ENCODE measurements around the gene FHOD1.

The FHOD1 gene

GRCh38 chr16:67190448-67191399 is 56.6 kb downstream of the FHOD1 start:
- no peak for TF ChIP-seq CTCF (IDR thresholded peaks at IDR 0.05; ENCODE audit: insufficient read depth, low read depth, low read length, missing control alignments)
- DNase-seq (ENCODE audit: low read depth): no peak
- no peak overlapping the region for H3K4me3 ChIP-seq (ENCODE audit: low read length)

DNA sequence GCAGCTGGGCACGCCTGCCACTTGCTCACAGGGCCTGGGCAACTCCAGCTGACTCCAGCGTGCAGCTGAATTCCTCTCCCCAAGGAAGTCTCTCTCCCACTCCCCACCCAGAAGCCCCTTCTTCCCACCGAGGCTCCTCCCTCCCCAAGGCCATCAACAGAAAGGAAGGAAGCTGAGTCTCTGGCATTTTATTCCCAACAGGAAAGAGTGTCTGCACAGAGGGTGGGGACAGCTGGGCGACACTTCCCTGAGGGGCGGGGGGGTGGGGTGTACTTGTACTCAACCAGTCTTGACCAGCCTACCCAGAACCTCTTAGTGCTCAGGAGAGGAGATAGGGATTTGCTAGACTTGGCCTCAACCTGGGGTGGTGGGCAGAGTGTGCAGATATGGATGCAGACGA is 57.2 kb downstream of the FHOD1 start, which contains the start of gene EXOC3L1:
EXOC3L1 (minus strand) TSS at position 96 of the 400 bp plus-strand sequence. CDS start 460 bp downstream, outside the sequence.
- no peak for TF ChIP-seq CTCF (IDR thresholded peaks at IDR 0.05; ENCODE audit: insufficient read depth, low read depth, low read length, missing control alignments)
- no peak within 1 kb of the TSS for H3K4me3 ChIP-seq (ENCODE audit: low read length)
- DNase-seq (ENCODE audit: low read depth): no peak

GRCh38 chr16:67188798-67189197 is 58.5 kb downstream of the FHOD1 start:
- no peak overlapping the region for H3K4me3 ChIP-seq (ENCODE audit: low read length)
- TF ChIP-seq CTCF (IDR thresholded peaks at IDR 0.05; ENCODE audit: insufficient read depth, low read depth, low read length, missing control alignments): no peak
- DNase-seq (ENCODE audit: low read depth): no peak

DNA sequence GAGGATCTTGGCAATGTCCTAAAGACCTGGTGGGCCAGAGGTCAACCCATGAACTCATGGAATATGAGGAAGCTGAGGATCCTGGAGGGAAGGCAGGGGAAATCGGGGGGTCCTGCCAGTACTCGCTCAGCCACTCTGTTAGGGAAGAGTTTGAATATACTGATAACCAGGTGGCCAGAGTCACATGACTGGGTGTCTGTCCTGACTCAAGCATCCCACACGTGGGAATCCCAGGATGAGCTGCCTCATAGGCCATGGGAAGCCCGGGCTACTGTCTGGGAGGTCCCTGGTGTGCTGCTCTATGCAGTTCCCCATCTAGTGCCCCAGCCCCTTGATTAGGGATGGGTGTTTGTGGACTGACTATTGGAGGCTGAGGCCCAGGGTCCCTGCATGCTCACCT is 59.0 kb downstream of the FHOD1 start:
- TF ChIP-seq CTCF (IDR thresholded peaks at IDR 0.05; ENCODE audit: insufficient read depth, low read depth, low read length, missing control alignments): no peak
- DNase-seq (ENCODE audit: low read depth): no peak
- no peak overlapping the region for H3K4me3 ChIP-seq (ENCODE audit: low read length)

GRCh38 chr16:67187175-67187890 is 59.9 kb downstream of the FHOD1 start:
- no peak for TF ChIP-seq CTCF (IDR thresholded peaks at IDR 0.05; ENCODE audit: insufficient read depth, low read depth, low read length, missing control alignments)

GRCh38 chr16:67186550-67186950 is 60.7 kb downstream of the FHOD1 start:
- H3K4me3 ChIP-seq (ENCODE audit: low read length): no peak overlapping the region
- no peak for TF ChIP-seq CTCF (IDR thresholded peaks at IDR 0.05; ENCODE audit: insufficient read depth, low read depth, low read length, missing control alignments)
- peak; percentile 30 for DNase-seq (ENCODE audit: low read depth)

More at GRCh38 chr16:67187175-67187890, 59.9 kb downstream of the FHOD1 start:
- no peak for DNase-seq (ENCODE audit: low read depth)
- H3K4me3 ChIP-seq (ENCODE audit: low read length): no peak overlapping the region

All from epithelial cell of esophagus (primary cell).